GM18526 (cell line): ENCODE measurements around the gene CSPG4.

Source experiments
- POLR2A ChIP-seq: IDR thresholded peaks from 3 replicates; pipeline ENCODE4 v1.6.1; 2011; ENCODE audit not compliant: insufficient read length; ENCODE audit errors: extremely low read depth

CSPG4 gene

GRCh38 chr15:75745305-75745704 is 32.7 kb upstream of the CSPG4 start:
- TF ChIP-seq POLR2A: no peak

- no peak for TF ChIP-seq POLR2A
Measured at GRCh38 chr15:75739791-75740190, 27.1 kb upstream of the CSPG4 start.

GRCh38 chr15:75738647-75739325 is 26.1 kb upstream of the CSPG4 start:
- TF ChIP-seq POLR2A: no peak

DNA sequence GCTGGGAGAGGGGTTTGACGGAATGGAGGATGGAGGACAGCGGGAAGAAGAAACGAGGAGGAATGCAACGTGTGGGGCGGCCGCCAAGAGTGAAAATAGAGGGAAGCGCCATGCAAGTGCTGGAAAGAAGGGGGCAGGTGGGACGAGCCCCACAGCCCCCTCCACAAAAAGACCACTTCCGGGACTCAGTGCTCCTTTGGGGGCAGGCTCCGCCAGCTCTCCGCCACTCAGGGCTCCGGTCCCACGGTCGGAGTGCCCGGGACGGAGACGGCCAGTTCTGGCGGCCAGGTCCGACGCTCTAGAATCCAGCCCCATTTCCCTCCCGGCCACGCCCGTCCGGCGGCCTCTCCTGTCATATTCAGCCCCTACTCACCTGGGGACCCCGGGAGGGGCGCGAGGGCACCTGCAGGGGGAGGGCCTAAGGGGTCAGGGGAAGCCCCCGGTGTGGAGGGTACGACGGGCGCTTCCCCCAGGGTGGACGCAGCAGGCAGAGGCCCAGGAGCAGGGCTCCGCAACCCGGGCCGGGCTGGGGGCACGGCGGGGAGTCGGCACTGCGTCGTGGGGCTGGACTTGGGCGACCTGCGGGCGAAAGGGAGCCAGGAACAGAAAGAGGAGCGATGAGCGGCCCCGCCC is 25.5 kb upstream of the CSPG4 start:
- TF ChIP-seq POLR2A: peak; percentile 31

GRCh38 chr15:75736256-75736655 is 23.6 kb upstream of the CSPG4 start:
- TF ChIP-seq POLR2A: no peak

DNA sequence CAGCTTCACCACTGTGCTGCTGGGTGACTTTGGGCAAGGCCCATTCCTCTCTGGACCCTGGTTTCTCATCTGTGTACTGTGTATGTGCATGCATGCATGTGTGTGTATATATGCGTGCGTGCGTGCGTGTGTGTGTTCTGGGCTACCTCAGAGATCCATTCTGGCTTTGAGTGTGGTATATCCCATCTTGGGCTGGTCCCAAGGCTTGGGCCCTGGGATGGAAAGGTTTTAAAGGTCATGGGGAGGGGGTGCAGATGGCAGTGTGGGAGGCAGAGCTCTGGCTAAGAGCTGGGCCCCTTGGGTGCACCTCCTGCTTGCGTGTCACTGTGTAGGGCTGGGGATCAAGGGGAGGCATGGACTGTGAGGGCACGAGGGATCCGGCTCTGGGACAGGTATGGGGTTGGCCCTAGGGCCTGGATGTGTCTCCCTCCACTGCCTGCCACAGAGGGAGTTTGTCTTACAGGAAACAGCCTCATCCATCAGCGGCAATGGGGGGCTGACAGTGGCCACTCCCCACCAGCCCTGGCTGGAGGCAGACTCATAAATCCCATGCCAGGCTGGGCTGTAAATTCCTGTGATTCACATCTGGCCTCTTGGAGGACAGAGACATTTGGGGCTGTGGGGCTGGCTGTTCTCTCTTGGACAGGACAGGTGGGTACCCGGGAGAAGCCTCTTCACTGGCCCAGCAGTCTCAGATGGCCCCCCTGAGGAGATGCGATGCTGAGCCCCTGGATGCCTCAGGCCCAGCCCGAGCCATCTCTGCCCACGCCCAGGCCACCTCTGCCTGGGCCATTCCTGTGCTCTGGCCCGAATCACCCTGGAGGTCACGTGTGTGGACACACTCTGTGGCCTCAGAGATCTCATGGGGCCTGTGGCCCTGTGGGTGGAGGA is 21.4 kb upstream of the CSPG4 start:
- TF ChIP-seq POLR2A: no peak

DNA sequence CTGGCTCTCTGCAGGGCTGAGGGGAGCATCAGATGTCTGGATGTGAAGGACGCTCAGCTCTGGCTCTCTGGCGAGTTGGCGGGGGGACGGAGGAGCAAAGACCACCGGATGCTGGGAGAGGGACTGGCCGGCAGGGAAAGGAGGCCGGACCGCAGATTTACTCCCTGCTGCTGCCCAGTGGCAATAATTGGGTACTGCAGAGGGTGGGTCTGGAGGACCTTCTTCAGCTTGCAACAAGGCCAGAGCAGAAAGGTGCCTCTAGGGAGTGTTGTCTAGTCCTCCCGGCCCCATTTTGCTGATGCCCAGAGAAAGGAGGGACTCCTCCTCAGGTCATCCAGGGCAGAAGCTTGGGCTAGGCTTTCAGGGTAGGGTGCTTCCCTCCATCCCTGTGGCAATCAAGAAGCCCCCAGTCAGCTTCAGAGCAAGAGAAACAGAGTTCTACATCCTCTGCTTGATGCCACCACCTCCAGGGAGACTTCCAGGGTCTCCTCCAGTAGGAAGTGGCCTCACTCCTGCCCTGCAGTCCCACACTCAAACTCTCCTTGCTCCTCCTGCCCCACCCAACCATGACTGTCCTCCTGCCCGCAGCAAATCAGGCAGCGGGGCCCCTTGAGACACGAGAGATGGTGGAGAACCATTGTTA is 20.3 kb upstream of the CSPG4 start:
- no peak for TF ChIP-seq POLR2A

DNA sequence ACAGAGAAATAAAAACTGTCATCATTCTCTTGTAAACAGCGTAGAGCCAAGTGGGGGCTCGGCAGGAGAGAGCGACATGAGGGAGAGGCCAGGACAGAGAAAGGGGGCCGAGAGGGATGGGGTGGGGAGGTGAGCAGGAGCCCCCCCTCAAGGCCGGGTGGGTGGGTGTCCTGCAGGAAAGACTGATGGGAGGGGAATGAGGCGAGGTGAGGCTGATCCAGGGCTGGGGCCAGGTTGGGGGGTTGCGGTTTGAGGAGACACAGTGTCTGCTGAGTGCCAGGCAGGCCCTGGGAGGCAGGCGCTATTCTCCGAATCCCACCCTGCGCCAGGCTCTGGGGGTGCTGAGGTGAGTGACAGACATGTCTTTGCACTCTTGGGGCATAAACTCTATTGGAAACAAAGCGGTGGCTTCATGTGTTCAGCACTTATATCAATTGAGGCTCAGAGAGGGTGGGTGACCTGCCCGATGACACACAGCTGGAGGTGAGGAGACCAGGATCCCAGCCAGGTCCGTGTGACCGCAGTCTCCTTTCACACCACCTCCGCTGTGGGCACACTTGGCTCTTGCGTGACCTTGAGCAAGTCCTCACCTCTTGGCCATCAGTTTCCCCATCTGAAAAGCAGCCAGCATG is 19.6 kb upstream of the CSPG4 start:
- TF ChIP-seq POLR2A: no peak

DNA sequence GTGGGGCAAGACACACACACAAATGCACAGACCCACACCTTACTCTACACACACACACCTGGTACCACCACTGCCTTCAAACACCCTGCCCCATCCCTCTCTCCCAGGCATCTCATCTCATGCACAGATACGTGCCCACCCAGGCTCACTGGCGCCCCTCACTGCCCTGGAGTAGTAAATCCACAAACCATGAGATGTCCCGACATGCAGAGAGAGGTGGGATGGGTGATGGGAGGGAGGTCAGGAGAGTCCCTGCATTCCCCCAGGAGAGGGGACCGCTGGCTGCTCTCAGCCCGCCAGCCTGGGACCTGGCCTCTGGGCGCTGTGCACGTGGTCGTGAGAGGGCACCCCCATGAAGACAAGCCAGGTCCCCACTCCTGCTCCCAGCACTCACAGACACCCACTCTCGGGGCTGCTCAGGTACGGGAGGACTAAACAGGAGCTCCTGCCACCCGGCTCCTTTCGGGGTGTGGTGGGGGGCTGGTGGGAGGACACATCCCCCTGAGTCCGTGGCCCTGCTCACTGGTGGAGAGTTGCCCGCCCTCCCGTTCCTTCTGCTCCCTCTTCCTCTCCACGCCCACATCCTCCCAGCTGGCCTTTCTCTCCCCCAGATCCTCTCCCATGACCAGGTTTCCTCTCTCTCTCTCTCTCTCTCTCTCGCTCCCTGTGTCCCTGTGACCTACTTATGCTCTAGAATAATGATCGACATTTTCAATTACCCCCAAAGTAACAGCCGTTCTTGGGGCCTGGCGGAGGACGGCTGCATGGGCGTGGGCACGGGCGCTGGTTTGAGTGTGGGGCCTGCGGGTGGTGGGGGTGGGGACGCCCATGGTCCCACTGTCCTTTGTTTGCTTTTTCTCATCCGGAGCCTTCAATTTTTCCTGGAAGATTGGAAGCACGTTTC is 18.9 kb upstream of the CSPG4 start:
- TF ChIP-seq POLR2A: no peak

- no peak for TF ChIP-seq POLR2A
Measured at GRCh38 chr15:75729326-75730069, 16.9 kb upstream of the CSPG4 start.

- no peak for TF ChIP-seq POLR2A
Measured at GRCh38 chr15:75727851-75728715, 15.4 kb upstream of the CSPG4 start.

GRCh38 chr15:75727031-75727531 is 14.4 kb upstream of the CSPG4 start:
- no peak for TF ChIP-seq POLR2A
